Mesangial cell (primary cell): ENCODE data around the gene NUP155. TPM values are rescaled to one million over a fixed set of nuclear protein-coding genes. Genes with fewer than 3 reads are reported as not detected.

ENCODE experiments used
- total RNA-seq: library from RNA; depleted of rRNA; stranded (reverse); fragments of >200 nt; gene quantifications from 2 replicates; pipeline ENCODE4 v1.2.3, GENCODE V29; 2015

The NUP155 gene
- total RNA-seq = 15.5 and 42.7 TPM in 2 replicates

DNA sequence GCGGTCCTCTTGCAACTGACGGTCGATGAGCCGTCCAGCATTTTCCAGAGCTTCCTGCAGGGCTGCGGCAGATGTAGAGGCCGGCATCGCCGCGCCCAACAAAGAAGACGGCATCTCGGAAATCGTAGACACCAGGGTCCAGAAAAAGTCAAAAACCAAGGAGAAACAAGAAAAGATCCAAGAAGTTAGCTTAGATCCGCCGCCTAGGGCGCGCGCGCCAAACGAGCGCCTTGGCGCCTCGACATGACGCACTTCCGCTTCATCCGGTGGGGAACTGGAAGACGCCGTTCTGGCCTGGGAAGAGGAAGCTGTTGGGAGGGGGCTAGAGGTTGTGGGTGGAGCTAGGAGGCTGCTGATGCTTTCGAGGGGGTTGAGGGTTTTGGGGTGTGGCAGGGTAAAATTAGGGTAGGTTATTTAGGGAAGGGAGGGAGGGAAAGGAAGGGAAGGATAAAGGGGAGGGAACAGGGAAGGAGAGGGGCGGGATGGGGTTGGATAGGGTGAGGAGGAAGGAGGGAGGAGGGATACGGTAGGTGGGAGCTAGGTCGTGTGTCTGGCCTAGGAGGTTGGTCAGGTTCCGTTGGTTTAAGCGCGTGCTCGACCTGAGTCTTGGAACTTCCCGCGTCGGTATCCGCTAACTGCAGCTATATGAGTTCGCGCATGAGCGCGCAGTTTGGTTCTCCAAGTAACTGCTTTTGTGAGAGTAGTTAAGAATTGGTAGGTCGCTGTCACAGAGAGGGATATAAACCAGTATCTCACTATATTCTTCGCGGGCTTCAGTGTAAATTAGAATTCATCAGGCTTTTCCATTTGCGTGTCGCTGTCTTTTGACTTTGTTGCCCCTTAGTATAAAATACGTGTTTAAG is at the start of gene NUP155:
Gene NUP155, minus strand, starts transcription at position 243 of the 863 bp plus-strand sequence. Its CDS starts 129 bp downstream, at position 114.

DNA sequence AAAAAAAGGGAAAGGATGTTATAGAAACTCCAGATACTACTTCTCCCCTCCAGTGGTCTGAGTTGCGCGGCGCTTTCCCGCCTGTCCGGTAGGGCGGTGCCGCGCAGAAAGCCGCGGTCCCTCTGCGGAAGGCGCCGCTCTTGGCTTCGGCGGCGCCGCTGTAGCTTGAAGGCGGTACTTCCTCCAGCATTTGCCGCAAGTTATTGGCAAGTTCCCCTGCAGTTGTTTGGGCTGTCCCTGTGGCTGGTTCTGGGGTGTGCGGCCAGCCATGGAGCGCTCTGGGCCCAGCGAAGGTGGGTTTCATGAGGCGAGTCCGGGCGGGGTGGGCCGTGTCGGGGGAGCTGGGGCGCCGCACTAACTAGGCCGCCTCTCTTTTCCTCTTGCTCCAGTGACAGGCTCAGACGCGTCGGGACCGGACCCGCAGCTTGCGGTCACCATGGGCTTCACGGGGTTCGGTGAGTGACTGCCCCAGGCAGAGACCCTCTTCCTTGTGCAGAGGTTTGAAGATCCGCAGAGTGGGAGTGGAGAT is 8.3 kb upstream of the NUP155 start, which contains the start of gene WDR70:
Gene WDR70, plus strand, starts transcription at position 219 of the 529 bp plus-strand sequence. Its CDS starts 50 bp downstream, at position 269.

GRCh38 chr5:37248970-37249814 is 121.7 kb downstream of the NUP155 start, which contains the start of gene CPLANE1:
Gene CPLANE1, minus strand, starts transcription at chr5:37249376. Its CDS starts 1,678 bp downstream, at chr5:37247698.

Other genes starting within 250 kb of the NUP155 start
- 14.3 and 17.4 TPM in 2 replicates for gene CPLANE1, start 121.7 kb downstream of the NUP155 start, total RNA-seq
- gene WDR70, start 8.2 kb upstream of the NUP155 start, total RNA-seq = 9.6 and 10.1 TPM in 2 replicates